HG03469 (cell line): ENCODE data around the gene RSPO4.

Experiments
- ATAC-seq: cut with Tn5 transposase; IDR thresholded peaks from one replicate; pipeline ENCODE4 v1.9.1; 2021; ENCODE audit warnings: mild to moderate bottlenecking, moderate library complexity, moderate number of reproducible peaks; ENCODE audit not compliant: unreplicated experiment

The RSPO4 gene

DNA sequence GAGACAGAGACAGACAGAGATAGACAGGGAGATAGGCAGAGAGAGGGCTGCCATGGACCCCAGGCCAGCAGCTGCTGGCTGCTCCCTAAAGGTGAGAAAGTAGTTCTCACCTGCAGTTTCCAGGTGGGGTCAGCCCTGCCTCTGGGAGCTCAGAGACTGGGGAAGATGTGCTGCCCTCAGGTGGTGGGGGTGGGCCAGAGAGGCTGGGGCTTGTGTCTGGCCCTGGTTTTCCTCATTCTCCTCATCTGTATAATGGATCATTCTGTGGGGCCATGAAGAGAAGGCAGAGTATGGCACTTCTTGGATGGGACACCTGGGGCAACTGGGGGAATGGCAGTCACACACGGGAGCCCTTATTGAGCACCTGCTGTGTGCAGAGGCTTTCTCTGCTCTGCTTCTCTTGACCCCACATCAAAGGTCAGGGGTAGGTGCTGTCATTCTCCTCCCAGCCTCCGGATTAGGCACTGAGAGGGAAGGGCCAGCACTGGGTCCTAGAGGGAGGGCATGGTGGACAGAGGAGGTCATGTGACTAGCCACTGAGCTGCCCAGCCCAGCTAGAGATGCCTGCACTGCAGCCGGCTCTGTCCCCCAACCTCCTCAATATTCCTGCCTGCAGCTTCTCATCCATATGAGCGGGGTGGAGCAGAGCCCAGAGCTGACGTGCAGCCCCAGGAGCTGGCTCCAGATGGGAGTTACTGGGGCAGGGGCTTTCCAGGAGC, 90.1 kb downstream of the RSPO4 start:
- ATAC-seq: no peak

DNA sequence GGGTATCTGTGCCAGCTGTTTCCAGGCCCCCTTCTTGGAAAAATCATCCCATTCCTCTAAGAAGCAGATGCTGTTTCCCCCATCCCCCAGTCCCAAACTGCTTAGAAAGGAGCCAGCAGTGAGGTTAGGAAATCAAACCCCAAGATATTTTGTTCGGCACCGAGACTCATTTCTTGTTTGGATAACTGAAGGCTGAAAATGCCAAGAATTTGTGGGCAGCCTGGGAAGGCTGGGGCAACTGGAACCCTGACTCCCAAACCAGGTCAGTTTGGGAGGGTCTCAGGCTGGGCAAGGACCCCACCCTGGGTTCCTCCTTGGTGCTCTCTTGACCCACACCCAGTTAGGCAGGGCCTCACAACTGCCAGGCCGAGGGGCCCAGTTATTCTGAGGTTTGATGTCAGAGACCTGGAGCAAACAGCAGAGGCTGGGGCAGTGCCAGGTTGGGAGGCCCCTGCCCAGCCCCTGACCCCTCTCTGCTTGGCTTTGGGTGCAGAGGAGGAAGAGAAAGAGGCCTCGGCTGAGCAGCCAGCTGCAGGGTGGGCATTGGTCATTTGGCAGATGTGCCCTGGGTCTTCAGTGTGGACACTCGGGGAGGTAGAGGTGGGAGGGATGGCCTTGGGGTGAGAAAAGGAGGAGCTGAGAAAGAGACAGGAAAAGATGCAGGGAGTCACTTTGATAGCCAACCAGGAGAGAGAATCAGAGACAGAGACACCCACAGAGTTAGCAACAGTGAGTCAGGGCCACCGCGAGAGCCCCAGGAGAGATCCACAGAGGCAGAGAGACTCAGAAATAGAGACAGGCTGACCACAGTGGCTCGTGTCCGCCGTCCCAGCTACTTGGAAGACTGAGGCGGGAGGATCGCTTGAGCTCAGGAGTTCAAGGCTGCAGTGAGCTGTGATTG, 91.0 kb downstream of the RSPO4 start:
- ATAC-seq: no peak

DNA sequence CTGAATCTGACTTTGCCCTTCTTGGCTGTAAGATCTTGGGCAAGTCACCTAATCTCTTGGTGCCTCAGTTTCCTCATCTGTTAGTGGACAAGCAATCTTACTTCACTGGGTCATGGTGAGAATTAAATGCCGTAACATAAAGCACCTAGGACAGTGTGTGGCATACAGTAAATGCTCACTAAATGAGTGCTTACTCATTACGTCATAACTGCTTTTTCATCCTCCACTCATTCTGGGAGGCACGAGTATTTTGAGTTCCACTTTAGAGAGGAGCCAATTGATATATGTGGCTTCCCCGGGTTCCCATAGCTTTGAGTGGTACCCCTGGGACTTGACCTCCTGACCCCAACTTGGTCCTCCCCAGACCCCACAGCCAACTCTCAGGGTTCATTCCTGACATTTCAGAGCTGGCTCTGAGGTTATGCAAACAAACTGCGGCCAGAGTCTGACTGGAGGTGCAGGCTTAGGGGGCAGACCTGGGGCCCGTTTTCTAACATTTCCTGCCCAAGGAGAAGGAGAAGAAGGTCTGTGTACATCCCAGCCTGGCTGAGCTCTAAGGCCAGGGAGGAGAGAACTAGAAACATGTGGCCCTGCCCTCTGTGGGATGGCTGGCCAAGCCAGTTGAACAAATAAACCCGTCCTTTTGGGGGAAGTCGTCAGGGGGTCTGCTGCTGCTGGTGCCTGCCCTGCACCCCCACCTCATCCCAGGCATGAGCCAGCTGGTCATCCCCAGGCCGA, 91.8 kb downstream of the RSPO4 start:
- no peak for ATAC-seq

DNA sequence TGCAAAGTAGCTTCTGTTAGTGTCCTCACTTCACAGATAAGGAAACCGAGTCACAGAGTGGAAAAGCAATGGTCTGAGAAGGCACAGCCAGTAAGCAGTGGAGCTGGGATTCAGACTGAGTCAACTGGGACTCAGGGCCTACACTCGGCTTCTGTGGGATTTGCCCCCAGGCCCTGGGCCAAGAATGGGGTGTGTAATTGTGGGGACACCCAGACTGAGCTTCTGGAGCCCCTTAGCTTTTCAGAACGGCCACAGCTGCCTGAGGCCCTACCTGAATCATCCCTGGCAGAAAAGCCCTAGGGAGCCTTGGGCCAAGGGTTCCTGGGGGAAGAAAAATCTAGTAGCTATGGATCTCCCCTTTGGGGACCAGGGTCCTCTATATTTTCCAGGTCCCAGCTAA, 92.5 kb downstream of the RSPO4 start:
- ATAC-seq: no peak
